Right forelimb (tissue), 1 donor: ENCODE data around the gene NGEF.

Source experiments
- DNase-seq: peaks from one replicate; pipeline ENCODE4 v3.0.0-alpha.2; 2018

Gene NGEF

GRCh38 chr2:232880764-232881351, 132.2 kb downstream of the NGEF start:
- DNase-seq, result no peak

GRCh38 chr2:232879618-232880494, 133.2 kb downstream of the NGEF start:
- peak; percentile 38 for DNase-seq

GRCh38 chr2:232878855-232879617, 134.0 kb downstream of the NGEF start:
- DNase-seq, result peak; percentile 40

- peak; percentile 22 for DNase-seq
These were observed 135.0 kb downstream of the NGEF start for GRCh38 chr2:232877940-232878511.

GRCh38 chr2:232876978-232877441, 136.0 kb downstream of the NGEF start:
- DNase-seq, result peak; percentile 51

GRCh38 chr2:232876161-232876977, 136.7 kb downstream of the NGEF start:
- peak; percentile 65 for DNase-seq

- peak; percentile 41 for DNase-seq
These were observed 137.6 kb downstream of the NGEF start for GRCh38 chr2:232875256-232876121.

- peak; percentile 38 for DNase-seq
These were observed 138.3 kb downstream of the NGEF start for GRCh38 chr2:232874677-232875223.

GRCh38 chr2:232873909-232874641, 139.0 kb downstream of the NGEF start:
- DNase-seq, result peak; percentile 40

- DNase-seq, result peak; percentile 42
These were observed 139.7 kb downstream of the NGEF start for GRCh38 chr2:232873292-232873908.

GRCh38 chr2:232872826-232873225, 140.2 kb downstream of the NGEF start:
- peak; percentile 47 for DNase-seq

GRCh38 chr2:232871835-232872736, 141.0 kb downstream of the NGEF start:
- peak; percentile 68 for DNase-seq

- DNase-seq, result peak; percentile 53
These were observed 141.6 kb downstream of the NGEF start for GRCh38 chr2:232871418-232871834.

- DNase-seq, result no peak
These were observed 142.2 kb downstream of the NGEF start for GRCh38 chr2:232870766-232871371.

GRCh38 chr2:232870018-232870765, 142.9 kb downstream of the NGEF start, which contains the start of gene SNORC:
TSS of gene SNORC (plus strand) at chr2:232870264. CDS start at chr2:232870342, 78 bp downstream.
- DNase-seq, result no peak

GRCh38 chr2:232869138-232870017, 143.7 kb downstream of the NGEF start:
- DNase-seq, result no peak
